ENCODE data around the gene CCDC69.
A peak's percentile ranks its signal among the peaks of the same experiment; 100 is the strongest.
"Not testable (repeated sequence)": the region's sequence is repeated elsewhere in the genome, so short reads cannot be mapped to it uniquely, and the experiment has no call there.

Gene CCDC69

DNA sequence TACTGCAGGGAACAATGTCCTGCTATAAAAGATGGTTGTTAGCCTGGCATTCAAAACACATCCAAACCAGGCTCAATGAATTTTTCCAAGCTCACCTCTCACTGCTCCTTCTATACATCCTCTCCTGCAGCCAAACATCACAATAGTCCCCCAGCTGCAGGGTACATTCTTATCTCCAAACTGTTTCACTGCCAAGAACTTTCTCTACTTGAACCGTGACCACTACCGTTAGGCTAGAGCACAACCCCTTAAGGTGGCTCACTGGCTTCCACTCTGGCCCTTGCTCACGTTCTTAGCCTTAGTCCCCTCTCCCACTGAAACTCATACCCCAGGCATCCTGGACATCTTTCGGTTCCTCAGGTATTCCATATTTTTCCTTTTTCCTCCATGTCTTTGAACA, 37.4 kb downstream of the CCDC69 start:
- DNase-seq: no peak

DNA sequence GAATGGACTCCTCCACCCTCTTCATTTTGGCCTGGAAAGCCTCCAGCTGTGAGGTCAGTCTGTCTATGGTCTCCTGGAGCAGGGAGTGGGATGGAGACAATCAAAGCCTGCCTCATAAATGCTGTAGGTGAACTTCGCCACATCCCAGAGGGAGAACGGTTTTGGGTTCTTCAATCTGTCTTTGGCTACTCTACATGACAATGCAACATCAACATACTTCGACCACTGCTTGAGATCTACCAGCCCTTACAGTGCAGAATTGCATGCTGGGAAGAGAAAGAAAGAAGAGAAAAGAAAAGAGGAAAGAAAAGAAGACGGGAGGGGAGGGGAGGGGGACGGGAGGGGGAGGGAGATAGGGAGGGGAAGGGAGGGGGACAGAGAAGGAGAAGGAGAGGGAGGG, 37.8 kb downstream of the CCDC69 start:
- no peak for DNase-seq

DNA sequence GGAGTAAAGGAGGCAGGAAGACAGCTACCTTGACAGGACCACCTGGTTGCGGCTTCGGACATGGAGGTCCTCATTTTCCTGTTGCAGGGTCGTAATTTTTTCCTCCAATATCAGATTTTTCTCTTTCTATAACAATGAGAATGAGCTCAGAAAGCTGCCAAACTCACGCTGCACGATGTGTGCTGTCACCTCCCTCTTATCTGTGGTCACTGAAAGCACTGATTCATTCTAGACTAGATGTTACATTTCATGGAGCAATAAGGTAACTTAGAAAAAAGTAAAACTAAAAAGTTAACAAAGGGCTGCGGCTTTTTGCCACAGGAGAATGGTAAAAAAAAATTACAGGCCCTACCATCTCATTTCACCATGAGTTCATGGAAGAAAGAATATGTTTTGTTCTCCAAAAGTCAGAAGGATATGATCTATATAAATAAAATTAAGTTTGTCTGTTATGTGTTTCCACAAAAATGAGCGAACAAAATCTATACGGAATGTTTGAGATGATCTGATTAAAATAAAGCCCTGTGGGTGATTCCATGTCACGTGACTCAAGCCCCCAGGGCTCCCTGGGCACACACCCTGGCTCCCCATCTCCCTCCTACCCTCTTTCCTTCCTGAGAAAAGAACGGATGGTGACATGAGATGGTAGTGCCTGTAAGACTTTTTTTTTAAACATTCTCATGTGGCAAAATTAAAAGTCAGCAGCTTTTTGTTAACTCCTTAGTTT, 39.4 kb downstream of the CCDC69 start:
- no peak for DNase-seq

DNA sequence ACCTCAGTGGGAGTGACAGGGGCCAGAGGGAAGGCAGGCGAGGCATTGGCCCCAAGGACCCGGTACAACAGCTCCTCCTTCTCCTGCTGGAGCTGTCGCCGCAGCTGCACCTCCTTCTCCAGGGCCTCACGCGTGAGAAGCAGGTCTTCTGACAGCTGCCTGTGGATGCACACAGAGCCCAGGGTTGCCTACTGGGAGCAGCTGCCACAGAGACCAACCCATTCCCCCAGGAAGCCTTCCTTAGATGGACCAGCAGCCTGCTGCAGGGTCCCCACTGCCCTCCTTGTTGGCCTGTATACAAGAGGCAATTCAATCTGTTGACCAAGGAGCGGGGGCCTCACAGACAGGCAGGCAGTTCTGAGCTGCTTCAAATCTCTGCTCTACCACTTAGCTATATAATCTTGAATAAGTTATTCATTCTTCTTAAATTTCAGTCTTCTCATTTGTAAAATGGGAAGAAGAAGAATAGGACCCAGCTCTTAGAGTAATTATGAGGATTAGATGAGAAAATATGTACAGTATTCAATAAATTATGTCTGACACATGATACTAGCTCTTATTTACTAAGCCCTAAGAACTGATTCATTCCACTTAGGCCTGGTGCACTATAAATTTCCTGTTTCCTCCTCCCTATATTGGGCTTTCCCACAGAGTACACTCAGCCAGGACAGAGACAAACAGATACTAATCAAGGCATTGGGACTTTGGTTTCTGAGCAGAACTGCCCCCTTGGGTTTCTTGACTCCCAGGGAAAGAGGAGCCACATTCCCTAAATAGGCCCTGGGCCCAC, 40.2 kb downstream of the CCDC69 start:
- peak in 1 of 2 experiments; percentile 1 for DNase-seq

DNA sequence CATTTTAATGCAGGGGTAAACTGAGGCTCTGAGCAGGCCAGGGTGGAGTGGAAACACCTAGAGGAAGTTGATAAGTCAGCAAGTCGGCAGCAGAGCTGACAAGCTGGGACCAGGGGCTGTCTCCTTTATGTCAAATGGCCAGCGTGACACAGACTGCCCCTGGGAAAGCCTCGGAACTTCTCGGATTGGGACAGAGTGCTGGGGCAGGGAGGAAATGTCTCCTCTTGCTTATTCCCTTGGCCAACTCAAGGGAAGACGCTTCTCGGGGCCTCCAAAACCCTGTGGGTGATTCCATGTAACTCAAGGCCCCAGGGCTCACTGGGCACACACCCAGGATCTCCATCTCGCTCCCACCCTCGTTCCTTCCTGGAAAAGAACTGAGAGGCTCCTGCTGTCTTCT, 40.9 kb downstream of the CCDC69 start:
- DNase-seq: no peak

DNA sequence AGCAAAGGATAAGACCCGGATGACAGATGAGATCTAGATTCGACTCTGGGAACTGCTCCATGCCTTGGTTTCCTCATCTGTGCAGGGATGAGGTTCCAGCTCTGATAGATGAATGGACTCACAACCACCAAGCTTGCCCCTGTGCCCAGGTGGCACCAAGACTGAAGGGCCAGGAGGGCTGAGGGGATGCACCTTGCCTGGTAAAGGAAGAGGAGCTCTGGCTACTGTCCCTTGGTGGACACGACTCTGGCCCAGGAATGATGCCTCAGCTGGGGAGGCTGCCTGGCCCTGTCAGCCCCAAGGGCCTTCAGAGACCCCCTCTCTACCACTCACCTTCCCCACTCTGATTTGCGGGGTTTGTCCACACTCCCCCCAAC, 41.4 kb downstream of the CCDC69 start:
- DNase-seq: no peak

DNA sequence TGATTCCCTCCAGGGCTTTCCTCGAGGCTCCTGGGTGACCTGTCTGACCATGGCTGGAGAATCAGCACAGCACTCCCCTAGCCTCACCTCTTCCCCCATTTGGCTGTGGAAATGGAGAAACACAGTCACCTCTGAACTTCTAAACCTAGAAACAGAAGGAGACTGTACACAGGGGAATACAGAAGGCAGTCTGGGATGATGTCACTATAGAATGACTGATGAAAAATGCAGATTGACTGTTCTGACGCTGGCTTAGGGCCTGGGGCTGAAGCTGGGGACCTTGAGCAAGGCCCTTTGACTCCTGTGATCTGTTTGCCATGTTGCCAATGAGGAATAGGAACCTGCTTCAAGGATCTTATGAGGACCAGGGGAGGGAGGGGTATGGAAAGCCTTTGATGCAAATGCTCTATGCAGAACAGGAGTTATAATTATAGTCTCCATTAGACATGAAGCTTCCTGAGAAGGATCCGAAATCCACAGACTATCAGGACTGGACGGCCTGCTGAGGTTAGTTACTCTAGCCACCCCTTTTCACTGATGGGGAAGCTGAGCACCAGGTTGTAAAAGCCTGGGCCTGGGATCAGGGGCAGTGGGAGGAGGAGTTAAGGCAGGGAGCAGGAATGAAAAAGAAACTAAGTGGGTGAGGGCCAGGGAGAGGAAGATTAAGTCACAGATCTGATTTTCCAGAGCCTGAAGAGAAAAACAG, 41.9 kb downstream of the CCDC69 start:
- no peak for DNase-seq

DNA sequence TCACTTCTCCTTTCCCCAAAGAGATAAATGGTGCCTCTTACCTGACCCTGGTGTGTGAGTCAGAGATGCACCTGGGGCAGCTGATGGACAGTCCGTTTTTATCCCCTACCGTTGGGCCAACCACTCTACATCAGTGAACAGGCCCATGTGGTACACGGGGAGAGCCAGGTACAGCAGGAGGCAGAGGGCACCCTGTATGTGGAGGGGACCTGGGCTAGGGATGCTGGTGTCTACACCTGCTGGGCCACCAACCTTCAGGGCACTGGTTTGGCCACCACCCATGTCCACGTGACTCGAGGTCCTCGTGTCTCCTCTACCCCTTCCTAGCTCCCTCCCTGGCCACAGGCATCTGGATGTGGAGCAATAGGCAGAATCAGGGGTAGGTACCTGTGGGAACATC, 43.6 kb downstream of the CCDC69 start:
- no peak for DNase-seq

DNA sequence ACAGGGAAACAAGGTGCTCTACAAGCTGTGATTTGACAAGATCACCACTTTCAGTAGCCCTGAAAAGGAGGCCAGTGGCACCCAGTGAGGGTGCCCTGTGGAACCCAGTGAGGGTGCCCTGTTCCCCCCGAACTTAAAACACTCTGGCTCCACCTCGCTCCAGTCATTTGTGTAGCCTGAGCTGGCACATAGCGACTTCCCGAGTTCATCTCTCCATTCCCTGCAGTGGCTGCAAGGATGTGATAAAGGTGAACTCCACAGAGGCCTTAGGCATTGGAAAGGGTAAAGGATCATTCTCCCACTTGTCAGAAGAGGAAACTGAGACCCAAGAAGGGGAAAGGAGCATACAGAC, 44.4 kb downstream of the CCDC69 start:
- DNase-seq: no peak

DNA sequence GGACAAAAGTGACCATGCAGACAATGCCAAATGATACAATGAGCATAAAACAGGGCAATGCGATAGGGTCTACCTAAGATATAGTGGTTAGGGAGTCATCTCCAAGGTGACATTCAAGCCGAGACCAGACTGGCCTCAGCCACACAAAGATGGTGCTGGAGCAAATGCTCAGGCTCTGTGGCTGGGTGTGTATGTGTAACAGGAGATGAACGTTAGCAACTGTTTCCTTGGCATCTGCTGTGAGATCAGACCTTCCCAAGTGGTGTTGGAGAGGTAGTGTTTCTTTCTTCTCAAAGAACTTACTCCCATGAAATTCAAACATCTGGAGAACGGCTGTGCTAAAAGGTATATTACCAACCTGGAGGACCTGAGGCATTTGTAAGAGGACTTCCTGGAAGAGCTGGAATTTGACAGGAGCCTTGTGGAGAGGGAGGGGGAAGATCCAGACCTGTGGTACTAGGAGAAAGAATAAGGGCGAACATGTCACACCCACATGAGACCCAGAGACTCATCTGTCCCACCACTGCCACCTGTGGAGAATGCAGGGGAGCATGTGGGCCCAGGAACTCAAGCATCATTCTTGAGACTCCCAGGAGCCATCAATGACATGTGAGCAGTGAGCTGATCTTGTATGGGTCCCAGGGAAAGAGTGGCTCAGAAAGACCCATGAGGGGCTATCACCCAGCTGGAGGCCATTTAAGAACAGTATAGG, 45.0 kb downstream of the CCDC69 start:
- no peak for DNase-seq

DNA sequence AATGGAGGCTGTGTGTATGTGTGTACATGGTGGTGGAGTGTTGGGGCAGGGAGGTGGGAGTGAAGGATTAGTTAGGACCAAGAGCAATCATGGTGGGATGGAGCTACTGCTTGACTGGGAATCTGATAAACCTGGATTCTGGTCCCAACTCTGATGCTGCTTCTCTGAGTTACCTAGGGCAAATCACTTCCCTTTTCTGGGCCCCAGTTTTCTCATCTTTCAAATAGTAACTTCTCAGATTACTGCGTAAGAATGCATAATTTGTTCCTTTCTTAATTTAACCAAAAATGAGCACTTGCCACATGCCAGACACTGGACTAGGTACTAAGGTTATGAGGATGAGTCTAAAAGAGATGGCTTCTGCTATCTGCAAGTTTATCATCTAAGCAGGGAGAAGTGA, 45.5 kb downstream of the CCDC69 start:
- DNase-seq: no peak

DNA sequence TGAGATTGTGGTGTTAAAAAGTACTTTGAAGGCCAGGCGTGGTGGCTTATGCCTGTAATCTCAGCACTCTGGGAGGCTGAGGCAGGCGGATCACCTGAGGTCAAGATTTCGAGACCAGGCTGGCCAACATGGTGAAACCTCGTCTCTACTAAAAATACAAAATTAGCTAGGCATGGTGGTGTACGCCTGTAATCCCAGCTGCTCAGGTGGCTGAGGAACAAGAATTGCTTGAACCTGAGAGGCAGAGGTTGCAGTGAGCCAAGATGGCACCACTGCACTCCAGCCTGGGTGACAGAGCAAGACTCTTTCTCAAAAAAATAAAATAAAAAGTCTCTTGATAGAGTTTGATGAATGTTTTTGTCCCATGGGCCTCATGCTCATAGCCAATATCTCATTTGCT, 47.6 kb downstream of the CCDC69 start:
- not testable (repeated sequence) for DNase-seq

DNA sequence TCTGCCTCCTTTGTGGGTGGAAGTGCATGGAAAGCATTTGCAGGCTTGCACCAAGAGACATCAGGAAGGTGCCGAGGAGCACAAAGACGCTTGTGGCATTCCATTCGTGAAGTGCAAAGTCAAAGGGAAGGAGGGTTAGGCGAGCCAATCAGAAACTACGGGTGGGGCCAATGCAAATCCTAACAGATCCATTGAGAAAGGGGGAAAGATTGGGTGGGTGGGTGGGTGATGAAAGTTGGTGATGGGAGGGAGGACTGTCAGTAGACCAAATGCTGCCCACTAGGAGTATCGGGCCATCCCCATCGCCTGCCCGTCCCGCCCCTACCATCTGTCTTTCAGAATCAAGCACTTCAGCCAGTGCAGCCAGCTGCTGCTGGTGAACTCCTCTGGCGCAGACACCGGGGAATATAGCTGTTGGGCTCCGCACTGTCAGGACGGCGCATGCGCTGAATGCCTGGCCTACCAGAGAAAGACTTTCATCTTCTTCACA, 49.2 kb downstream of the CCDC69 start:
- no peak for DNase-seq

DNA sequence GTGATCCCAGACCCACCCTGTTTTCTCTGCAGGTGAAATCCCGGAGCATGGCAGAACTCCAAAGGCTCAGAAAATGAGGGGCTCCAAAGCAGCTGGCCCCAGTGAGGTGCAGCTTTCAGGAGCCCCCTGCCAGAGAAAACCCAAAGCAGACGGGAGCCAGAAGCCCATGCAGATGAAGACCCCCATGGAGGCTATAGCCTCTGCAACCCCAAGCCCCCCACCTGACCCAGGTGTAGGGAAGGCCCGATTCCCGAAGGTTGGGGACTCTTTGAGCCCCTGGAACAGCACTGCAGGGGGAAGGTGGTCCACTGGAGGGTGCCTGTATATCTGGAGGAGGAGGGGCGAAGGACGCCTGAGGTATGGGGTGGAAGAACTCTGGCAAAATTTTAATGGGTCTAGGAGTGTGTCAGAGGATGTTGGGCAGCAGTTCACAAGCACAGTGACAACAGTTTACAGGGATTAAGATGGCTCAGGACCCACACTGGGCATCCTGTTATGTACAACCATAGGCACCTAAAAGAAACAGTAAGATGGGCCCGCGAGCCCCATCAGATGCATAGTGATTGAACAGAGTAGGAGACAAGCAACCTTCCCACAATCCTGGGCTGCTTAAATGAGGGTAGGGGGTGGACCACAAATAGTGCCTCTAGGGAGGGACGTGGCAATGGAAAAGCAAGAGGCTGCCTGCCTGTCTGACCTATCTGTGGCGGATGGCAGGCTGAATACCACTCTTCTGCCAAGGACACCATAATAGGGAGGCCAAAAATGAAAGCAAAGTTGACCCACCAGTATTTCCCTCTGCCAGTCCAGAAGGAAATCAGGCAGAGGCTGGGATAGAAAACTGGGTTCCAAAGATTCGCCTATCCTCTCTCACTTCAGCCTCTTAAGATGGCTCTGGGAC, 49.9 kb downstream of the CCDC69 start:
- DNase-seq: no peak

DNA sequence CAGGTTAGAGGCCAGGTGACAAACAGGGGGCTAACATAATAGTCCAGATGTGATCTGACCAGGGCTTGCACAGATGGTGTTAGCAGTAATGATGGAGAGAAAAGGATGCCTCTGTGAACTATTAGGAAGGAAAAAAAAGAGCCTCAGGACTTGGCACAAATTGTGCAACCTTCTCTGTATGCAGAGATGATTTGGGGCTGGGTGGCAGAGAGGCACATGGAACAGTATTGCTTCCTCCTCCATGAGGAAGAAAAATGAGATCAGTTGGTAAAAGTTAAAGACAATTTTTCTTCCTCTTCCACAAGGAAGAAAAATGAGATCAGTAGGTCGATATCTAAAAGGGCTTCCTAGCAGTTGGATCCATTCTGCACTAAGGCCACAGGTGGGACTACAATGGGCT, 52.4 kb downstream of the CCDC69 start:
- DNase-seq: no peak

DNA sequence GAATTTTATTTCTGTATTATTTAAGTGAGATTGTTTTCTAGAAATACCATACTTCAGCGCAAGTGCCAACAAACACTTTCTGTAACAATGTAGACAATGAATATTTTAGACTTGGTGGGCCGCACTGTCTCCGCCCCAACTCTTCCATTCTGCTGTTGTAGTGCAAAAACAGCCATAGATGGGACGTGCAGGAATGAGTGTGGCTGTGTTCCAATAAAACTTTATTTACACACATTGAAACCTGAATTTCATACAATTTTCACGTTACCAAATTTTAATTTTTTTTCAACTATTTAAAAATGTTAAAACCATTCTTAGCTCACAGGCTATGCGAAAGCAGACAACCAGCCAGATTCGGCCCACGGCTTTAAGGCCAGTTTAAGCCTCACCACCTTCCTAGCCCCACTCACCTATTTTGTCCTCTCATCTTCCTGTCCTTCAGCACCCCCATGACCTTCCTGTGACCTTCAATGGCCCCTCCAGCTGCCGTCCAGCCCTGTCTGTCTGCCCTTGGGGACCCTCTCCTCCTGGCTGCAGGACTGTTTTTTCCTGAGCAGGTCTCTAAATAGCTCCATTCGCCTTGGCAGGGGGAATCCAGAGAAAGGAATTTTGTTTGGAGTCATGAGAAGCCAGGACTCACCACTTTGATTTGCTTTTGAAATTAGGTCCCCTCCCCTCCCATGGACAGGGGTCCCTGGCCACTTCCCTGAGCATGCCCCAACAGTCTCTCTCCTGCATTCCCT, 55.1 kb downstream of the CCDC69 start:
- DNase-seq: no peak

DNA sequence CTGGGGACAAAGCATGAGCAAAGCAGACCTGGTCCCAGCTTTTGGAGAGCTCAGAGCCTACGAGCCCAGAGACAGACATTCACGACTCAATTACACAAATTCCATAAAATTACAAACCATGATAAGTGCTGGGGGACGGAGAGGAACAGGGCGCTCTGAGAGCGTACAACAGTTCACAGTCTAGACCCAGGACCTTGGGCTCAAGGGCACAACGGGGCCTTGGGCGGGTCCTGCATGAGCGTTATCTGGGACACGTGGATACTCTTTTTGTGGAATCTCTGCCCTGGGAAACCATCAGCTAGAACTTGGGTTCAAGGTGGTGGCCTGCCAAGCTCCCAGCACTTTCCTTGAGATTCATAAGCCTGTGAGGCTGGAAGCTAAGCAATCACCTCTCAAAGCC, 56.9 kb downstream of the CCDC69 start:
- DNase-seq: no peak

DNA sequence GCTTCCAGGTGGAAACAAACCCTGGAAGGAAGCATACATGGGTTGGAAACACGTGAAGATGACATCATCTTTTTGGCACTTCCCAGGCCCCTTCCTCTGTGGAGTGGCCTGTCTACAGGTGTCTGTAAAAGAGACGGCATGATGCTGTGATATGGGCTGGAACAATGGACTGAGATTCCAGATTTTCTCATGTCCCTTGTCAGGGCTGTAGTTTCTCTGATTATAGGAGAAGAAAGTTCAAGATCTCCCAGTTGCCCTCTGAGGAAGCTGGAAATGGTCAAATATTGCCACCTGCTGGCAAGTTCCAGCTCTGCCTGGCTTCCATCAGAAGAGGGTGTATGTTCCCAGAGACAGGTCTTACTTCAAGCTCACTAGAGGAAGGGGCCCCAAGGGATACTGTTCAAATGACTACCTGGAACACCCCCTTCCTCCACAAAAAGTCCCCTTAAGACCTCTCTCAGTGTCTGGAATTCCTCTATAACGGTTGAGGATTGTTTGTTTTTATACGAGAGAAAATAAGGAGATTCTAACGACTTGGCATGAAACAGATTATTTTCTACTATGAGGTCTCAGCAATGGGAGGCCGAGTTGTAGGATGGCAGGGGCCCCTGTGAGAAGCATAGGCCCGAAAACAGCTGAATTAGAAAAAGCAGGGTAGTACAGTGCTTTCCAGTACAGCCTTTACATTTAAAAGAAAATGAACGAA, 59.1 kb downstream of the CCDC69 start:
- DNase-seq: peak; percentile 23 to 59

DNA sequence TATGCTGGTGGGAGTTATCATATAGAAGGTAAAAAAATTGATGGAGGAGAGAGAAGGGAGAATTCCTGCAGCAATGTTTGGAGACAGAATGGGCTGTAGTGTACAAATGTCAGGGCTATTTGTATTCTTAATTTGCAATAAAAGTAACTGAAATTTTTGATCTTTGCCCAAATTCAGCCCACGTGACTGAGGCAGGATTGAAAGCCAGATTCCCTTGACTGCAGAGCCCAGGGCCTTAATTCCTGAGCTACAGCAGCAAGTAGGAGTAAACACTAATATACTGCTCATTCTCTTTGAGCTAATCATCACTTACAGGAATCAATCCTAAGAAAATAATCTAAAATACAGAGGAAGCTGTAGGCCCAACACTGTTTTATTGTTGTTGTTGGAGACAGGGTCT, 61.1 kb downstream of the CCDC69 start:
- DNase-seq: no peak

DNA sequence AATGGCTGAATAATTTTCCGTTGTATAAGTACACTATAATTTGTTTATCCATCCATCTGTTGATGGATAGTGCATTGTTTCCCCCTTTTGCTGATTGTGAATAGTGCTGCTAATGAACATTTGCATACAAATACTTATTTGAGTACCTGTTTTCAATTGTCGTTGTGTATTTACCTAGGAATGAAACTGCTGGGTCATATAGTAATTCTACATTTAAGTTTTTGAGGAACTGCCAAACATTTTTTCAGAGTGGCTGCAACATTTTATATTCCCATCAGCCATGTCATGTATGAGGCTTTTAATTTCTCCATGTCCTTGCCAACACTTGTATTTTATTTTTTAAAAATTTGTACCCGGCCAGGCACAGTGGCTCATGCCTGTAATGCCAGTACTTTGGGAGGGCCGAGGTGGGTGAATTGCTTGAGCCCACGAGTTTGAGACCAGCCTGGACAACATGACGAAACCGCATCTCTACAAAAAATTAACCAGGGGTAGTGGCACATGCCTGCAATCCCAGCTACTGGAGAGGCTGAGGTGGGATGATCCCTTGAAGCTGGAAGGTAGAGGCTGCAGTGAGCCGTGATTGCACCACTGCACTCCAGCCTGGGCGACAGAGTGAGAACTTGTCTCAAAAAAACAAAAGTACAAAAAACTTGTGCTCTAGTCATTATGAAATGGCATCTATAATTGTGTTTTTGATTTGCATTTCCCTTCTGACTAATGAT, 64.1 kb downstream of the CCDC69 start:
- no peak for DNase-seq

Data from NCI-H2081 (cell line).